Hindlimb muscle (tissue), 1 donor: ENCODE data around the gene CHM. TPM values are rescaled to one million over a fixed set of nuclear protein-coding genes. Genes with fewer than 3 reads are reported as not detected.
A peak's percentile ranks its signal among the peaks of the same experiment; 100 is the strongest.
"Not testable (repeated sequence)": the region's sequence is repeated elsewhere in the genome, so short reads cannot be mapped to it uniquely, and the experiment has no call there.

Experiments
- DNase-seq: peaks from one replicate; pipeline ENCODE4 v3.0.0-alpha.2; 2013
- polyA plus RNA-seq: library from polyadenylated mRNA; unstranded; fragments of 120-200 nt; gene quantifications from one replicate; pipeline ENCODE4 v1.2.1, GENCODE V29; 2013; ENCODE audit not compliant: insufficient read length

The CHM gene, protein sequence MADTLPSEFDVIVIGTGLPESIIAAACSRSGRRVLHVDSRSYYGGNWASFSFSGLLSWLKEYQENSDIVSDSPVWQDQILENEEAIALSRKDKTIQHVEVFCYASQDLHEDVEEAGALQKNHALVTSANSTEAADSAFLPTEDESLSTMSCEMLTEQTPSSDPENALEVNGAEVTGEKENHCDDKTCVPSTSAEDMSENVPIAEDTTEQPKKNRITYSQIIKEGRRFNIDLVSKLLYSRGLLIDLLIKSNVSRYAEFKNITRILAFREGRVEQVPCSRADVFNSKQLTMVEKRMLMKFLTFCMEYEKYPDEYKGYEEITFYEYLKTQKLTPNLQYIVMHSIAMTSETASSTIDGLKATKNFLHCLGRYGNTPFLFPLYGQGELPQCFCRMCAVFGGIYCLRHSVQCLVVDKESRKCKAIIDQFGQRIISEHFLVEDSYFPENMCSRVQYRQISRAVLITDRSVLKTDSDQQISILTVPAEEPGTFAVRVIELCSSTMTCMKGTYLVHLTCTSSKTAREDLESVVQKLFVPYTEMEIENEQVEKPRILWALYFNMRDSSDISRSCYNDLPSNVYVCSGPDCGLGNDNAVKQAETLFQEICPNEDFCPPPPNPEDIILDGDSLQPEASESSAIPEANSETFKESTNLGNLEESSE
- polyA plus RNA-seq, result 13.3 TPM

GRCh38 chrX:86047174-86047935 is at the start of gene CHM:
Gene CHM (minus strand): TSS chrX:86047558. CDS start chrX:86047532, 26 bp downstream.
- peak; percentile 87 for DNase-seq

- DNase-seq, result no peak
Measured at GRCh38 chrX:86078650-86079049, 31.3 kb upstream of the CHM start.

DNA sequence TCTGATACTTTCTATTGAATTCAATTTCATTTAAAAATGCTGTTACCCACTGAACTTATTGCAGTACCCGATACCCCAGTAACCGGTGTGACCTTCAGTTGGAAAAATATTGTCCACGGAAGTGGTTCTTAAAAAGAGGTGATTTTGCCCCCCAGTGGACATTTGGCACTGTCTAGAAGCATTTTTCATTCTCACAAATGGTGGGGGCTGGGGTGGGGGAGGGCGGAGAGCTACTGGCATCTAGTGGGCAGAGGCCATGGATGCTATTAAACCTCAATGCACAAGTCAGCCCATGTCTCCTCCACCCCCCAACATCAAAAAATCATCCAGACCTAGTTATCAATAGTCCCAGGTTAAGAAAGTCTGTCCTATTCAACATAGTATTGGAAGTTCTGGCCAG is 19.6 kb upstream of the CHM start:
- no peak for DNase-seq

DNA sequence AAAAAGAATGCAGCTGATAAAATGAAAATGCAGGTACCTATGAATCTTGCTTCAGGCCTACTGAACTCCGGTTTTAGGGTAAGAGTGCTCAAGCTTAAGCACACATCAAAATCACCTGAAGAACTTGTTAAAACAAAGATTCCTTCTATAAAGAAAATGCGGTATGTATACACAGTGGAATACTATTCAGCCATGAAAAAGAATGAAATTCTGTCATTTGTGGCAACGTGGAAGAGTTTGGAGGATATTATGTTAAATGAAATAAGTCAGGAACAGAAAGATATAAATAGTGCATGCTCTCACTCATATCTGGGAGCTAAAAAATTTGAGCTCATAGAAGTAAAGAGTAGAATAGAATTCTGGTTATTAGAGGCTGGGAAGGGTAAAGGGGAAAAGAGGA is 14.0 kb upstream of the CHM start:
- DNase-seq, result no peak

- no peak for DNase-seq
Measured at GRCh38 chrX:86051741-86052140, 4.4 kb upstream of the CHM start.

- DNase-seq, result no peak
Measured at GRCh38 chrX:86047936-86048280, 550 bp upstream of the CHM start.

DNA sequence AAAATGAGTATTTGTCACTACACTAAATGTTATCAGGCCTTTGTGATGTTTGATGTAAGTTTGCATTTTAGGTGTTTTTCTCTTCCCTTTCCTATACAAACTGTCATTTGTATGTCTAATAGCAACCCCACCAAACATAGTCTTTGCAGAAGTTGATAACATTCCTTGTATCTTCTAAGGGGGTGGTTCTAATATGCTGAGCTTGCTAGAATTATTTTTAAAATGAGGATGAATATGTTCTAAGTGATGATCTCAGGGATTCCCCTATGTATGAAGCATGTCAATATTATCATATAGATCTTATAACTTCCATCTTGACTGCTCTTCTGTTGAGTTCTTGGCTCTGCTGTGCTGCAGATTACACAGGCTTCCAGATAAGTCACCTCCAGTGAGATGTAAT is 3.1 kb downstream of the CHM start:
- DNase-seq, result no peak

DNA sequence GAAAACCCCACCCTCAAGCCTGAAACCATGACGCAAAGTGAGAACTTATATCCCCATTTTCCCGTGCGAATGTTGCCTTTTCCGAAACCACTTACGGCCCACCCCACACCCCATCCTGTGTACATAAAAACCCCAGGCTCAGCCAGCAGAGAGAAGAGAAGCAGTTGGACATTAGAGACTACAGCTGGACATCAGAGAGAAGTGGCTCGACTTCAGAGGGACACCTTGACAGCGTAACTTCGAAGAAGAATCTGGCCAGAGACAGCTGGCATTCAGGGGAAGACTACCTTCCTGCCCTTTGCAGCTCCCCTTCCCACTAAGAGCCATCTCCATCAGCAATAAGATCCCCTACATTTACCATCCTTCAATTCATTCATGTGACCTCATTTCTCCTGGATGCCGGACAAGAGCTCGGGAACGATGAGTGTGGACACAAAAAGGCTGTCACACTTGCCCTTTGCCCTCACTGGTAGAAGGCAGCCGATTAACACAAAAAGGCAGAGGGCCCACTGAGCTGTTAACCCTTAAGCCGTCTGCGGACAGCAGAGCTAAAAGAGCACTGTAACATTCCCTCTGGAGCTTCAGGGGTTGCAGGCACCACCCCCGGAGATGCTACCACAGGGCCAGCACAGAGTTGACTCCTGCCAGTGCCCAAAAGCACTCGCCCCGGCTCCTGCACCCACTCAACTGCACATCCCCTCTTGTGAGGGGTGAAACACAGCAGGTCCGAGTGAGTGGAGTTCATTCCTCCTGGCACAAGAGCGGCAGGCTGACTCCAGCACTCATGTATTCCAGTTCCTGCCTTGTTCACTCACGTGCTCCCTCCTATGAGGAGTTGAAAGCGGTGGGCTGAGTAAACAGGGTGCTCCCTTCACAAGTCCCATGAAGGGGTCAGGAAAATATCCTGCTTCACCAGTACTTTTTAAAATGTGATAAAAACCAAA is 7.5 kb downstream of the CHM start:
- DNase-seq, result no peak

GRCh38 chrX:86033385-86033784 is 14.0 kb downstream of the CHM start:
- no peak for DNase-seq

DNA sequence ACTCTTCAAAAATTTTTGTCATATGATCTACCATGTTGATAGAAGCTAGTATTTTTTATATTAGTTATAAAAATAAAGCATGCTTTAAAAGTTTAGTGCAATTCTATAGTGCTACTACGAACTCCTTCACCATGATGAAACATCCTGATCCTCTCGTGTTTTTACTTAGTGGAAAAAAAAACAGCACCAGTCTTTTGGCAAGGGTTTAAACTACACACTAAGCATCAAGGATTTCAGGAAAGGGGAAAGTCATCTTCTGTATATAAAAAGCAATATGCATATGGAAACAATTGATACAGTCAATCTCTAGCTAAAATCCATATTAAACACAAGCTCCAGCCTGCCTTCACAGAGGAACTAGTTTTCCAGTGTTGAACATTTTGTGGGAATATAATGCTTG is 18.7 kb downstream of the CHM start:
- no peak for DNase-seq

DNA sequence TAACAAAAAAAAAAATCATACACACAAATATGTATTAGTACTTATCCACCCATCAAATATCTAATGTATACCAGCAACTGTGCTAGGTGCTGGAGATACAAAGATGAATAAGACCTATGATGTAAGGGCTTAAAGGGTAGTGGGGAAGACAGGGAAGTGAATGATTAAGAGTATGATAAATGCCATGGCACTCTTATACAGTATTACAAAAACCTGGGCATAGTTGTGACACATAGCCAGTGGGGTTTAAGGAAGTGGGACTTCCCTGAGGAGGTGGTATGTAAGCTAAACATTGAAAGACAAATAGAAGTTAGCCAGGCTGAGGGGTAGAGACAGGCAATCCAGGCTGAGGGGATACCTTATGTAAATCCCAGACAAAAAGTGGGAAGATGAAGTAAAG is 23.5 kb downstream of the CHM start:
- no peak for DNase-seq

GRCh38 chrX:86021652-86022289 is 25.6 kb downstream of the CHM start:
- no peak for DNase-seq

DNA sequence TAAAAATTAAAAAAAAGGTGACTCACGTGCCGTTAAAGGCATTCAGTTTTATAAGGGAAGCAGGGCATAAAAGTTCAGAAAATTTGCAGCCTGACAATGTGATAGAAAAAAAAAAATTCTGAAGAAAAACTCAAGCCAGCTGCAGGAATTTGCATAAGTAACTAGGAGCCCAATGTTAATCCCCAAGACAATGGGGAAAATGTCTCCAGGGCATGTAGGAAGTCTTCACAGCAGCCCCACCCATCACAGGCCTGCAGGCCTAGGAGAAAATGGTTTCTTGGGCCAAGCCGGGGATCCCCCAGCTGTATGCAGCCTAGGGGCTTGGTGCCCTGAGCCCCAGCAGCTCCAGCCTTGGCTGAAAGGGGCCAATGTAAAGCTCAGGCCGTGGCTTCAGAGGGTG is 31.2 kb downstream of the CHM start:
- no peak for DNase-seq

DNA sequence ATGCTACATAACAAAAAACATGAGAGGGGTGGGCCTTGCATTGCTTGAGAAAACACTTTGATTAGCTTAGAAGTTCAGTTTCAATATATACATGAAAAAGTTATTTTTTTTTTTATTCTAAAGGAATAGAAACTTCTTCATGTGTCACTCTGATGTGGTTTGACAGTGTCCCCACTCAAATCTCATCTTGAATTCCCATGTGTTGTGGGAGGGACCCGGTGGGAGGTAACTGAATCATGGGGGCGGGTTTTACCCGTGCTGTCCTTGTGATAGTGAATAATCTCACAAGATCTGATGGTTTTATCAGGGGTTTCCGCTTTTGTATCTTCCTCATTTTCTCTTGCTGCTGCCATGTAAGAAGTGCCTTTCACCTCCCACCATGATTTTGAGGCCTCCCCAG is 32.4 kb downstream of the CHM start:
- DNase-seq, result not testable (repeated sequence)

DNA sequence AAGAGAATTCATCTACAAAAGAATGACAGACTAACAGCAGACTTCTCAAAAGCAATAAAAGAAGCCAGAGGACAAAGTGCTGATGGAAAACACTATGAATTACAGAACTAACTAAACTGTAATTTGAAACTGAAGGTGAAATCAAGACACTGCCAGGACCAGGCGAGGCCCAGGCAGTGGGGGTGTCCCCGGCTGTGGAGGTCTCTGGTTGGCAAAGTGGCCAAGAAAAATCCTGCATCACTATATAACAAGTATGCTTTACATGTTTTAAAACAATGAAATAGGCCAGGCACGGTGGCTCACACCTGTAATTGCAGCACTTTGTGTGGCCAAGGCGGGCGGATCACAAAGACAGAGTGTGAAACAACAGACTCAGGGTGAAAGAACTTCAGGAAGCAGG is 32.9 kb downstream of the CHM start:
- DNase-seq, result no peak

GRCh38 chrX:86013792-86014191 is 33.6 kb downstream of the CHM start:
- no peak for DNase-seq

DNA sequence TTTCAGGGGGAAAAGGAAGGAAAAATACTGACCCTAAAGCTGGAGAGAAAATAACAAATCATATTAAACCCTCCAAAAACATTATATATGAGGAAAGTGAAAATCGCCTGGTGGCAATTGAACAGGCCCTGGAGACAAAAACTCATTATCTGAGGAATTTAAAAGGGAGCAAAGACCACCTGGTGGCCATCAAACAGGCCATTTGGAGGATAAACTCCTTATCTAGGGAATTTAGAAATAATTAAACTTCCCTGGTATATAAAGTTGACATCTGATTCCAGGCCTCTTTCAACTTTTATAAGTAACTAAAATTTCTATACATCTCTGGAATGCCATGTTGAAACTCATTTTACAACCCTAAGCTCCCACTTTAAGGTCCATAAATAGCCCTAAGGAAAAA is 35.2 kb downstream of the CHM start:
- DNase-seq, result no peak

DNA sequence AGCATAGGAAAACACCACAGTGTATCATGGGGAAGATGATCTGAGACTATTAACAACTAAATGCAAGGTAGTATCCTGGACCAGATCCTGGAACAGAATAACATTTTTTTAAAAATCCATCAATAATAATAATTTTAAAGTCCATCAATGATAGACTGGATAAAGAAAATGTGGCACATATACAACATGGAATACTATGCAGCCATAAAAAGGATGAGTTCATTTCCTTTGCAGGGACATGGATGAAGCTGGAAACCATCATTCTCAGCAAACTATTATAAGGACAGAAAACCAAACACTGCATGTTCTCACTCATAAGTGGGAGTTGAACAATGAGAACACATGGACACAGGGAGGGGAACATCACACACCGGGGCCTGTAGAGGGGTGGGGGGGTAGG is 37.6 kb downstream of the CHM start:
- not testable (repeated sequence) for DNase-seq

GRCh38 chrX:86007891-86008290 is 39.5 kb downstream of the CHM start:
- DNase-seq, result not testable (repeated sequence)

DNA sequence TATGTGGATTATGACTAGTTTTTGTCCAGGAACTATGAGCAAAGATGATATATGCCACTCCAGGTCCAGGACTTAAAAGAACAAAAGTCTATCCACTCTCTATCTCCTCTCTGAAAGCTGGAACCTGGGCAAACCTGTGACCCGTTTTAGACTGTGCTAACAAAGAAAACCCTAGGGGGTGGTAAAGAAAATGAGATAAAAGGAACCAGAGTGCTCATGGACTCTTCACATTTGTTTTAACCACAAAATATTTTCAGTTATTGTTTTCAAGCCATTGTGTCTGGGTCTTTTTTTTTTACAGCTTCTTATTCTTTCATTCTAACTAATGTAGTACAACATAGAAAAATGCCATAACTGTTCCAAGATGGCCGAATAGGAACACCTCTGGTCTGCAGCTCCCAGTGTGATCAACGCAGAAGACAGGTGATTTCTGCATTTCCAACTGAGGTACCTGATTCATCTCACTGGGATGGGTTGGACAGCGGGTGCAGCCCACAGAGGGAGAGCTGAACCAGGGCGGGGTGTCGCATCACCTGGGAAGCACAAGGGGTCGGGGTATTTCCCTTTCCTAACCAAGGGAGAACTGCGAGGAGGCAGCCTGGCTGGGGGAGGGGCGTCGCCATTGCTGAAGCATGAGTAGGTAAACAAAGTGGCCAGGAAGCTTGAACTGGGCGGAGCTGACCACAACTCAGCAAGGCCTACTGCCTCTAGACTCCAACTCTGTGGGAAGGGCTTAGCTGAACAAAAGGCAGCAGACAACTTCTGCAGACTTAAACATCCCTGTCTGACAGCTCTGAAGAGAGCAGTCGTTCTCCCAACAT is 45.1 kb downstream of the CHM start:
- DNase-seq, result no peak

DNA sequence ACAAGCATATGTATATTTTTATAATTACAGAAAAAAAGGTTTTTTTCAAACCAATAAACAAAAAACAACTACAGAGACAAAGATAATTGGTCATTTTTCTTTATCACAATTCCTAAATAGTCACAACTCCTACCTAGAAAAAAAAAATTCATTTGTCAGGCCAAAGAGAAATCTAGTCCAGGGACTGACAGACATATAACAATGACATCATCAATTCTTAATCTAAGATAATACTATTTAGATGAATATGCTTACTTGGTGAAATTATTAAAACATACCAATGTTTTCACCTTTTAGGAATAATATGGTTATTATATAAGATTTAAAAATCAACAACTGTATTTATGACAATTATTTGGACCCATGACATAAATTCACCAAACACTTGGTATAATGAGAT is 48.4 kb downstream of the CHM start:
- DNase-seq, result no peak
